H9 (cell line): ENCODE data around the gene CHADL. TPM values are rescaled to one million over a fixed set of nuclear protein-coding genes. Genes with fewer than 3 reads are reported as not detected.

ENCODE experiments used
- DNase-seq: peaks from one replicate; pipeline ENCODE4 v3.0.0-alpha.2; 2017
- H2AFZ ChIP-seq: one replicate; pipeline ENCODE4 v1.6.1; 2013; ENCODE audit warnings: mild to moderate bottlenecking, low read length, control low read depth, moderate library complexity
- H2AK5ac ChIP-seq: 2 replicates; pipeline ENCODE4 v1.6.1; 2013; ENCODE audit warnings: low read length, control low read depth, mixed read lengths; ENCODE audit not compliant: insufficient read length
- H2BK120ac ChIP-seq: one replicate; pipeline ENCODE4 v1.6.1; 2013; ENCODE audit warnings: low read depth, mild to moderate bottlenecking, low read length, control low read depth, inconsistent platforms; ENCODE audit not compliant: poor library complexity, severe bottlenecking
- H2BK12ac ChIP-seq: 2 replicates; pipeline ENCODE4 v1.6.1; 2013; ENCODE audit warnings: low read length, control low read depth, mixed read lengths, low read depth; ENCODE audit not compliant: insufficient read length
- H2BK15ac ChIP-seq: 2 replicates; pipeline ENCODE4 v1.6.1; 2013; ENCODE audit warnings: low read depth, low read length, control low read depth
- H2BK20ac ChIP-seq: one replicate; pipeline ENCODE4 v1.6.1; 2013; ENCODE audit warnings: low read depth, mild to moderate bottlenecking, low read length, control low read depth, inconsistent platforms; ENCODE audit not compliant: poor library complexity, severe bottlenecking
- H2BK5ac ChIP-seq: 2 replicates; pipeline ENCODE4 v1.6.1; 2013; ENCODE audit warnings: low read length, control low read depth, mixed read lengths; ENCODE audit not compliant: insufficient read length
- H3K14ac ChIP-seq: 2 replicates; pipeline ENCODE4 v1.6.1; 2013; ENCODE audit warnings: low read length, control low read depth; ENCODE audit not compliant: insufficient read depth
- H3K18ac ChIP-seq: 2 replicates; pipeline ENCODE4 v1.6.1; 2013; ENCODE audit warnings: low read depth, mild to moderate bottlenecking, mixed read lengths, low read length, control low read depth; ENCODE audit not compliant: insufficient read length
- H3K23ac ChIP-seq: 2 replicates; pipeline ENCODE4 v1.6.1; 2013; ENCODE audit warnings: low read length, control low read depth, mixed read lengths, low read depth; ENCODE audit not compliant: insufficient read length
- H3K23me2 ChIP-seq: 2 replicates; pipeline ENCODE4 v1.6.1; 2013; ENCODE audit warnings: low read depth, mild to moderate bottlenecking, mixed read lengths, low read length, control low read depth; ENCODE audit not compliant: insufficient read length, poor library complexity, severe bottlenecking
- H3K27ac ChIP-seq: 2 replicates; pipeline ENCODE4 v1.5.1; 2013; ENCODE audit warnings: low read length, control low read depth, mixed read lengths, low read depth; ENCODE audit not compliant: insufficient read length
- H3K27me3 ChIP-seq: 2 replicates; pipeline ENCODE4 v1.6.1; 2013; ENCODE audit warnings: low read length, control low read depth, inconsistent platforms; ENCODE audit not compliant: insufficient read depth
- H3K4ac ChIP-seq: 2 replicates; pipeline ENCODE4 v1.6.1; 2013; ENCODE audit warnings: low read depth, mild to moderate bottlenecking, control low read depth, inconsistent platforms, low read length, moderate library complexity
- H3K4me1 ChIP-seq: 2 replicates; pipeline ENCODE4 v1.6.1; 2013; ENCODE audit warnings: low read length, control low read depth, inconsistent platforms; ENCODE audit not compliant: insufficient read depth
- H3K4me2 ChIP-seq: 2 replicates; pipeline ENCODE4 v1.6.1; 2013; ENCODE audit warnings: low read length, control low read depth, mixed read lengths; ENCODE audit not compliant: insufficient read length, insufficient read depth
- H3K56ac ChIP-seq: 2 replicates; pipeline ENCODE4 v1.6.1; 2013; ENCODE audit warnings: low read depth, mild to moderate bottlenecking, mixed read lengths, low read length, control low read depth; ENCODE audit not compliant: insufficient read length
- H3K79me1 ChIP-seq: 2 replicates; pipeline ENCODE4 v1.6.1; 2013; ENCODE audit warnings: low read depth, mild to moderate bottlenecking, moderate library complexity, low read length, control low read depth, inconsistent platforms; ENCODE audit not compliant: insufficient read depth, poor library complexity, severe bottlenecking
- H3K79me2 ChIP-seq: 2 replicates; pipeline ENCODE4 v1.6.1; 2013; ENCODE audit warnings: low read length, control low read depth, inconsistent platforms; ENCODE audit not compliant: insufficient read depth
- H3K9ac ChIP-seq: 2 replicates; pipeline ENCODE4 v1.6.1; 2013; ENCODE audit warnings: low read length, control low read depth, mixed read lengths; ENCODE audit not compliant: insufficient read length; ENCODE audit errors: extremely low read depth
- H3K9me3 ChIP-seq: one replicate; pipeline ENCODE4 v1.6.1; 2013; ENCODE audit warnings: low read depth, low read length, inconsistent platforms; ENCODE audit not compliant: control insufficient read depth
- H3T11ph ChIP-seq: one replicate; pipeline ENCODE4 v1.6.1; 2013; ENCODE audit warnings: mild to moderate bottlenecking, low read length, control low read depth, inconsistent platforms
- H4K20me1 ChIP-seq: one replicate; pipeline ENCODE4 v1.6.1; 2013; ENCODE audit not compliant: control insufficient read depth, insufficient read length, insufficient read depth
- H4K5ac ChIP-seq: 2 replicates; pipeline ENCODE4 v1.6.1; 2013; ENCODE audit warnings: low read depth, mild to moderate bottlenecking, mixed read lengths, low read length, control low read depth; ENCODE audit not compliant: insufficient read length
- H4K8ac ChIP-seq: replicated peaks from 2 replicates; pipeline ENCODE4 v1.6.1; 2013; ENCODE audit warnings: low read length, control low read depth, mixed read lengths, low read depth; ENCODE audit not compliant: insufficient read length
- H4K91ac ChIP-seq: 2 replicates; pipeline ENCODE4 v1.6.1; 2013; ENCODE audit warnings: low read depth, mild to moderate bottlenecking, moderate library complexity, mixed read lengths, low read length, control low read depth; ENCODE audit not compliant: insufficient read length
- H3K27ac Mint-ChIP-seq, 3 experiments: 2 replicates in 2 of 3; 3 replicates in 1 of 3; pipeline ENCODE4 v1.8.0; 2020 to 2021; ENCODE audit warnings: mixed read lengths in 3 of 3, mild to moderate bottlenecking in 1 of 3, moderate library complexity in 1 of 3
- H3K27me3 Mint-ChIP-seq: 2 replicates; pipeline ENCODE4 v1.8.0; 2021; ENCODE audit warnings: low read depth, mild to moderate bottlenecking, moderate library complexity, mixed read lengths
- H3K36me3 Mint-ChIP-seq, 3 experiments: 2 replicates in 2 of 3; 3 replicates in 1 of 3; pipeline ENCODE4 v1.8.0; 2020 to 2021; ENCODE audit warnings: low read depth in 3 of 3, mixed read lengths in 3 of 3; ENCODE audit not compliant: insufficient read depth in 1 of 3
- H3K4me1 Mint-ChIP-seq, 2 experiments: 2 replicates each; pipeline ENCODE4 v1.8.0; 2020; ENCODE audit warnings: mixed read lengths in 2 of 2
- H3K4me3 Mint-ChIP-seq, 2 experiments: 2 replicates in 1 of 2; 3 replicates in 1 of 2; pipeline ENCODE4 v1.8.0; 2020 to 2021; ENCODE audit warnings: mild to moderate bottlenecking in 2 of 2, mixed read lengths in 2 of 2, moderate library complexity in 1 of 2
- H3K9me3 Mint-ChIP-seq, 2 experiments: 2 replicates in 1 of 2; 3 replicates in 1 of 2; pipeline ENCODE4 v1.8.0; 2020; ENCODE audit warnings: mild to moderate bottlenecking in 2 of 2, mixed read lengths in 2 of 2, moderate library complexity in 1 of 2
- WGBS: extraction: QIAGEN DNeasy Blood & Tissue Kit; methylation state at CpG from one replicate; pipeline ENCODE4 v1.1.7; 2013; ENCODE audit warnings: missing lambda C conversion rate, low lambda C conversion rate, mixed read lengths; ENCODE audit not compliant: insufficient read length; ENCODE audit errors: extremely low coverage; 5-methylcytosine and 5-hydroxymethylcytosine counted together
- total RNA-seq: library from RNA; stranded (reverse); gene quantifications from 2 replicates; pipeline ENCODE4 v1.2.1, GENCODE V29; 2021
- TF ChIP-seq, protein P1 (sequence below): fragments of 200-600 bp; sonication (generic); conservative IDR thresholded peaks from 3 replicates; pipeline ENCODE4 v1.8.0; 2021; ENCODE audit warnings: antibody characterized with exemption, mild to moderate bottlenecking

The CHADL gene
- total RNA-seq, 1 experiment from 2014 or later: 1.6 TPM

DNA sequence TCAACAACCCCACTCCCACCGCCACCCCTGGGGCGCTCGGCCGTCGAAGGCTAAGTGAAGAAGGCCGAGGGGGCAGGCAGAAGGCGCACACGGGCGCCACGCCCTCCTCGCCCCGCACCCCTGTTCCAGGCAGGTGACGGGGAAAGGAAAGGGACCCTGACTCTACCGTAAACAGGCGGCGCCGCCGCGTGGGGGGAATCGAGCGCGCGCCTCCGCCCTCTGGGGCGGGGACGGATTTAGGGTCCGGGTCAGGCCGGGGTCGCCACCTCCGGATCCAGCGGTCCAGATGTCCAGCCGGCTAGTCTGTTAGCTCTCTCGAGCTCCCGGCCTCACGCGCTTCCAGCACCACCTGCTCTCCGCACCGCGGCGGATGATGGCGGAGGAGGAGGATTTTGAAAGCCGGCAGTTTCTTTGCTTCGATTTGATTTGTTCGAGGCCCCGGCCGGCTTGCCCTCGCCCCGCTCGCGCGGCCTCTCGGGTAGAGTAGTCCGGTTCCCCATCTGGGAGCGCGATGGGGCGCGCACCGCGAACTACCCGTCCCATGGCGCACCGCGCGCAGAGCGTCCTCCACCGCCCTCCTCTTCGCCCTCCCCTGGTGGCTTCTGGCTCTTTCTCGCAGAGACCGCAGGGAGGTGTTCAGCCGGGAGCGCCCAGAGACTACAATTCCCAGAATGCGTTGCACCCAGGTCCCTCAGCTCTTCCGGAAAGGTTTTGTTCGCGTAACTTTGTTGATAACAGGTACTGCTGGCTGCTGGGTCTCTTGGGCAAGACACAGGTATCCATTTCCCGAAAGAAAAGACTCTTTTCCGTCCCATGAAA, 45.3 kb upstream of the CHADL start, which contains the start of gene RANGAP1:
Gene RANGAP1, minus strand, starts transcription at position 368 of the 819 bp plus-strand sequence. CDS start 5,143 bp downstream, outside the sequence.
- H4K5ac ChIP-seq: no peak within 1 kb of the TSS
- Mint-ChIP-seq H3K36me3 (peaks cover 19 to 29% (median 28%) of the 10 kb centered on the region in 3 experiments), H3K4me3 (peak within 1 kb of the TSS; percentile 90 to 95), H3K4me1 (peaks cover 37 to 43% of the 10 kb centered on the region in 2 experiments), H3K9me3 (no peaks in the 10 kb centered on the region), H3K27me3 (no peaks in the 10 kb centered on the region), H3K27ac (peak within 1 kb of the TSS; percentile 95 to 99 (median 98))
- H3K27me3 ChIP-seq: no peaks in the 10 kb centered on the region
- H4K91ac ChIP-seq: no peak within 1 kb of the TSS
- H3K79me2 ChIP-seq: peaks cover 16% of the 10 kb centered on the region; the same call in 1 of the 2 replicates
- no peak within 1 kb of the TSS for H2BK12ac ChIP-seq
- H3K23me2 ChIP-seq: peaks cover 11% of the 10 kb centered on the region
- peaks cover 6% of the 10 kb centered on the region; the same call in 1 of the 2 replicates for H3K4me1 ChIP-seq
- peak; percentile 99 for DNase-seq
- H2AFZ ChIP-seq: peak within 1 kb of the TSS; percentile 44
- WGBS: no CpG with 5 or more reads among the region's 77 CpGs
- peak within 1 kb of the TSS; percentile 82 for H3K14ac ChIP-seq
- H3K9me3 ChIP-seq: no peaks in the 10 kb centered on the region
- H4K8ac ChIP-seq: no peak within 1 kb of the TSS
- H3K9ac ChIP-seq: peak within 1 kb of the TSS; percentile 70
- peak within 1 kb of the TSS; percentile 88 for H3K18ac ChIP-seq
- H3K79me1 ChIP-seq: peaks cover 13% of the 10 kb centered on the region
- TF ChIP-seq, protein P1, sequence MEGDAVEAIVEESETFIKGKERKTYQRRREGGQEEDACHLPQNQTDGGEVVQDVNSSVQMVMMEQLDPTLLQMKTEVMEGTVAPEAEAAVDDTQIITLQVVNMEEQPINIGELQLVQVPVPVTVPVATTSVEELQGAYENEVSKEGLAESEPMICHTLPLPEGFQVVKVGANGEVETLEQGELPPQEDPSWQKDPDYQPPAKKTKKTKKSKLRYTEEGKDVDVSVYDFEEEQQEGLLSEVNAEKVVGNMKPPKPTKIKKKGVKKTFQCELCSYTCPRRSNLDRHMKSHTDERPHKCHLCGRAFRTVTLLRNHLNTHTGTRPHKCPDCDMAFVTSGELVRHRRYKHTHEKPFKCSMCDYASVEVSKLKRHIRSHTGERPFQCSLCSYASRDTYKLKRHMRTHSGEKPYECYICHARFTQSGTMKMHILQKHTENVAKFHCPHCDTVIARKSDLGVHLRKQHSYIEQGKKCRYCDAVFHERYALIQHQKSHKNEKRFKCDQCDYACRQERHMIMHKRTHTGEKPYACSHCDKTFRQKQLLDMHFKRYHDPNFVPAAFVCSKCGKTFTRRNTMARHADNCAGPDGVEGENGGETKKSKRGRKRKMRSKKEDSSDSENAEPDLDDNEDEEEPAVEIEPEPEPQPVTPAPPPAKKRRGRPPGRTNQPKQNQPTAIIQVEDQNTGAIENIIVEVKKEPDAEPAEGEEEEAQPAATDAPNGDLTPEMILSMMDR: no peak
- H3K4ac ChIP-seq: no peak within 1 kb of the TSS
- H3K56ac ChIP-seq: no peak within 1 kb of the TSS
- H3T11ph ChIP-seq: no peak within 1 kb of the TSS
- no peaks in the 10 kb centered on the region for H4K20me1 ChIP-seq
- H2BK120ac ChIP-seq: no peak within 1 kb of the TSS
- no peak within 1 kb of the TSS for H3K23ac ChIP-seq
- H2BK15ac ChIP-seq: peak within 1 kb of the TSS; percentile 99
- H2BK5ac ChIP-seq: peak within 1 kb of the TSS; percentile 90
- peak within 1 kb of the TSS; percentile 96 for H3K4me2 ChIP-seq
- H2BK20ac ChIP-seq: no peak within 1 kb of the TSS
- H2AK5ac ChIP-seq: no peak within 1 kb of the TSS
- peak within 1 kb of the TSS; percentile 82 for H3K27ac ChIP-seq
